ENCODE results near the gene NPTX1. TPM values are rescaled to one million over a fixed set of nuclear protein-coding genes. Genes with fewer than 3 reads are reported as not detected.

NPTX1 gene
- polyA plus RNA-seq, 2 of the 4 experiments (the other 2 are of a cell fraction) = 43.6 to 109 TPM

DNA sequence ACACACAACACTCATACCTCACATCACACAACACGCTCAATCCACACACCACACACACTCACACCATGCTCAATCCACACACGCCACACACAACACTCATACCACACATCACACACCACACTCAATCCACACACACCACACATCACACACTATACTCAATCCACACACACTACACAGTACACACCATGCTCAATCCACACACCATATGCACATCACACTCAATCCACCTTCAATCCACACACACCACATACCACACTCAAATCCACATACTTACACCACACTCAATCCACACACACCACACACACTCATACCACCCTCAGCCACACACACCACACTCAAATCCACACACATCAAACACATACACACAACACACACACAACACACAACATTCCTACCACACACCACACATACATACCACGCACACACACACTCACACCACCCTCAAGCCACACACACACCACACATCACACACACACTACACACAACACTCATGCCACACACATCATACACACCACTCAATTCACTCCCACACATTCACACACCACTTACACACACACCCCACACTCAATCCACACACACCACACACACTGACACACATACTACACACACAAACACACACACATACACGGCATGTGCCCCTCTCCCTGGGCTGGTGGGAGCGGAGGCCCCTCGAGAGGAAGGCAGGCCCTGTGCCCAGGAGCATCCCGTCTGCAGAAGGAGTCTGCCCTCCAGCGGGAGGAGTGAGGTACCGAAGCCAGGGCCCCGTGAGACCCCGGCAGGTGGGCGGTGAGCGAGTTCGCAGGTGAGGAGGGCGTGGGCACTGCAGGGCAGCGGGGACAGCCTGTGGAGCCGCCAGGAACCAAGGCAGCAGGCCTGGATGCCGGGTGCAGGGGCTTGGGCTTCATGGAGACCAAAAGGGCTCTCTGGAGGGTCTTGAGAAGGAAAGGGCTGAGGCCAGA, 35.1 kb upstream of the NPTX1 start:
- Histone ChIP-seq H3K4me1 (peaks cover 22% of the 10 kb centered on the region), H3K9me3 (no peaks in the 10 kb centered on the region), H3K27ac (peak overlapping the region; percentile 49 to 70; a peak in 5 of 6 replicates), H3K4me3 (no peak overlapping the region), H3K4me2 (peak overlapping the region; percentile 31; the same call in 2 of the 3 replicates)
- ATAC-seq = no peak
- DNase-seq (ENCODE audit: low read depth in 1 of 2, low spot score in 1 of 2) = no peak
- WGBS (ENCODE audit: missing lambda C conversion rate) = 76% methylated on average over 18 of the region's 18 CpGs
- FAIRE-seq = peak; percentile 46
- POLR2A ChIA-PET = no interaction called here
- TF ChIP-seq RAD21 (conservative IDR thresholded peaks at IDR 0.05 in 1 of 2, IDR thresholded peaks at IDR 0.05 in 1 of 2) = no peak
- TF ChIP-seq, protein P1, sequence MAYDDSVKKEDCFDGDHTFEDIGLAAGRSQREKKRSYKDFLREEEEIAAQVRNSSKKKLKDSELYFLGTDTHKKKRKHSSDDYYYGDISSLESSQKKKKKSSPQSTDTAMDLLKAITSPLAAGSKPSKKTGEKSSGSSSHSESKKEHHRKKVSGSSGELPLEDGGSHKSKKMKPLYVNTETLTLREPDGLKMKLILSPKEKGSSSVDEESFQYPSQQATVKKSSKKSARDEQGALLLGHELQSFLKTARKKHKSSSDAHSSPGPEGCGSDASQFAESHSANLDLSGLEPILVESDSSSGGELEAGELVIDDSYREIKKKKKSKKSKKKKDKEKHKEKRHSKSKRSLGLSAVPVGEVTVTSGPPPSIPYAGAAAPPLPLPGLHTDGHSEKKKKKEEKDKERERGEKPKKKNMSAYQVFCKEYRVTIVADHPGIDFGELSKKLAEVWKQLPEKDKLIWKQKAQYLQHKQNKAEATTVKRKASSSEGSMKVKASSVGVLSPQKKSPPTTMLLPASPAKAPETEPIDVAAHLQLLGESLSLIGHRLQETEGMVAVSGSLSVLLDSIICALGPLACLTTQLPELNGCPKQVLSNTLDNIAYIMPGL (CRISPR knock-in tag; IDR thresholded peaks at IDR 0.05; ENCODE audit: borderline replicate concordance) = no peak
- TF ChIP-seq MAFK (IDR thresholded peaks at IDR 0.05; ENCODE audit: partially characterized antibody) = no peak
- TF ChIP-seq KDM1A (IDR thresholded peaks at IDR 0.05; ENCODE audit: low read depth) = no peak
- no peak for TF ChIP-seq ZFP36 (IDR thresholded peaks at IDR 0.05; ENCODE audit: borderline replicate concordance, partially characterized antibody)
- TF ChIP-seq FOXS1 (CRISPR knock-in tag; IDR thresholded peaks at IDR 0.05) = no peak
- TF ChIP-seq GATA3 (IDR thresholded peaks at IDR 0.05; ENCODE audit: borderline replicate concordance) = no peak
- no peak for TF ChIP-seq NPAS2 (CRISPR knock-in tag; IDR thresholded peaks at IDR 0.05; ENCODE audit: borderline replicate concordance)
- no peak for TF ChIP-seq ZC3H11A (IDR thresholded peaks at IDR 0.05)
- TF ChIP-seq, protein P2, sequence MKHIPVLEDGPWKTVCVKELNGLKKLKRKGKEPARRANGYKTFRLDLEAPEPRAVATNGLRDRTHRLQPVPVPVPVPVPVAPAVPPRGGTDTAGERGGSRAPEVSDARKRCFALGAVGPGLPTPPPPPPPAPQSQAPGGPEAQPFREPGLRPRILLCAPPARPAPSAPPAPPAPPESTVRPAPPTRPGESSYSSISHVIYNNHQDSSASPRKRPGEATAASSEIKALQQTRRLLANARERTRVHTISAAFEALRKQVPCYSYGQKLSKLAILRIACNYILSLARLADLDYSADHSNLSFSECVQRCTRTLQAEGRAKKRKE (CRISPR knock-in tag; IDR thresholded peaks at IDR 0.05; ENCODE audit: low read depth) = no peak
- TF ChIP-seq ZNF302 (CRISPR knock-in tag; IDR thresholded peaks at IDR 0.05) = no peak
- no peak for TF ChIP-seq MAZ (IDR thresholded peaks at IDR 0.05; ENCODE audit: borderline replicate concordance, low read depth, low read length)
- TF ChIP-seq CBX2 (IDR thresholded peaks at IDR 0.05; ENCODE audit: borderline replicate concordance, low read depth) = no peak
- TF ChIP-seq TP53 (CRISPR knock-in tag; IDR thresholded peaks at IDR 0.05) = no peak
- no peak for TF ChIP-seq EP300 (IDR thresholded peaks at IDR 0.05)
- no peak for TF ChIP-seq FOSB (CRISPR knock-in tag; IDR thresholded peaks at IDR 0.05)
- TF ChIP-seq, protein P3, sequence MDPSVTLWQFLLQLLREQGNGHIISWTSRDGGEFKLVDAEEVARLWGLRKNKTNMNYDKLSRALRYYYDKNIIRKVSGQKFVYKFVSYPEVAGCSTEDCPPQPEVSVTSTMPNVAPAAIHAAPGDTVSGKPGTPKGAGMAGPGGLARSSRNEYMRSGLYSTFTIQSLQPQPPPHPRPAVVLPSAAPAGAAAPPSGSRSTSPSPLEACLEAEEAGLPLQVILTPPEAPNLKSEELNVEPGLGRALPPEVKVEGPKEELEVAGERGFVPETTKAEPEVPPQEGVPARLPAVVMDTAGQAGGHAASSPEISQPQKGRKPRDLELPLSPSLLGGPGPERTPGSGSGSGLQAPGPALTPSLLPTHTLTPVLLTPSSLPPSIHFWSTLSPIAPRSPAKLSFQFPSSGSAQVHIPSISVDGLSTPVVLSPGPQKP (IDR thresholded peaks at IDR 0.05; ENCODE audit: low read depth, low read length) = no peak
- TF ChIP-seq PHF8 (IDR thresholded peaks at IDR 0.05; ENCODE audit: borderline replicate concordance, low read depth) = no peak
- no peak for TF ChIP-seq CHD4 (IDR thresholded peaks at IDR 0.05; ENCODE audit: borderline replicate concordance)
- CTCF ChIA-PET = no interaction called here

DNA sequence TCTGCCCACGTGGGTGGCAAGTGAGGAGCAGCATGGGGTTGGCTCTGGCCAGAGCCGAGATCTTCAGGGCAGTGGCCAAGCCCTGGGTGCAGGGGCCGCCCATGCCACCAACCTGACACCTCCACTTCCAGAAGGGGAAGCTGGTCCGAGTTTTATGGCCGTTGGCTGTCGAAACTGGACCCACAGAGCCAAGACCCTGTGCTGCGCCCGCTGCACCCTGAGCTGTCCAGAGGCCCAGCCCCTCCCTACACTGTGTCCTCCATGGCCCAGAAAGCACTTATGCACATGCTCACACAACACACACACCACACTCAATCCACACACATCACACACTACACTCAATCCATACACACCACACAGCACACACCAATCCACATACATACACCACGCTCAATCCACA, 34.4 kb upstream of the NPTX1 start:
- Histone ChIP-seq H3K4me1 (peaks cover 22% of the 10 kb centered on the region), H3K4me2 (no peak overlapping the region), H3K27ac (peak overlapping the region; percentile 49 to 70; a peak in 3 of 6 replicates), H3K4me3 (no peak overlapping the region), H3K9me3 (no peaks in the 10 kb centered on the region)
- no peak for DNase-seq (ENCODE audit: low read depth in 1 of 2, low spot score in 1 of 2)
- ATAC-seq = peak; percentile 4 to 8; a peak in 1 of 6 replicates
- FAIRE-seq = no peak
- CTCF ChIA-PET = interaction anchor here (1.3 to 1.5 kb wide), 2 partner anchors 36 to 65 kb away, joined by 3 to 4 read pairs; no protein-coding TSS in a partner anchor
- POLR2A ChIA-PET = no interaction called here
- 69% methylated on average over 9 of the region's 9 CpGs for WGBS (ENCODE audit: missing lambda C conversion rate)
- TF ChIP-seq, protein P3 (IDR thresholded peaks at IDR 0.05; ENCODE audit: low read depth, low read length) = no peak
- no peak for TF ChIP-seq CBX8 (IDR thresholded peaks at IDR 0.05)
- TF ChIP-seq CHD2 (IDR thresholded peaks at IDR 0.05; ENCODE audit: low read length, partially characterized antibody) = no peak
- TF ChIP-seq EHF (CRISPR knock-in tag; IDR thresholded peaks at IDR 0.05) = no peak
- TF ChIP-seq SREBF2 (IDR thresholded peaks at IDR 0.05) = no peak
- TF ChIP-seq, protein P4, sequence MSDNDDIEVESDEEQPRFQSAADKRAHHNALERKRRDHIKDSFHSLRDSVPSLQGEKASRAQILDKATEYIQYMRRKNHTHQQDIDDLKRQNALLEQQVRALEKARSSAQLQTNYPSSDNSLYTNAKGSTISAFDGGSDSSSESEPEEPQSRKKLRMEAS (IDR thresholded peaks at IDR 0.05) = no peak
- TF ChIP-seq HOXB13 (CRISPR knock-in tag; IDR thresholded peaks at IDR 0.05; ENCODE audit: low read depth) = no peak
- TF ChIP-seq BHLHE40 (IDR thresholded peaks at IDR 0.05; ENCODE audit: low read depth, low read length) = no peak
